Thymus (tissue), 11 donors: ENCODE results near the gene EIF2B5. TPM values are rescaled to one million over a fixed set of nuclear protein-coding genes. Genes with fewer than 3 reads are reported as not detected.
"Not testable (repeated sequence)": the region's sequence is repeated elsewhere in the genome, so short reads cannot be mapped to it uniquely, and the experiment has no call there.

Experiments
- DNase-seq, 9 donors: peaks; one replicate each; pipeline ENCODE4 v3.0.0-alpha.2; 2013; ENCODE audit warnings: low spot score in 9 of 9, low read depth in 6 of 9, missing footprints in 1 of 9
- H3K27ac ChIP-seq, 2 donors: one replicate each; pipeline ENCODE4 v1.5.1; 2013; ENCODE audit warnings: control low read depth in 1 of 2, low read depth in 1 of 2, low read length in 1 of 2, mild to moderate bottlenecking in 1 of 2, moderate library complexity in 1 of 2
- H3K27me3 ChIP-seq, 2 donors: one replicate each; pipeline ENCODE4 v1.5.1; 2013; ENCODE audit warnings: low read length in 1 of 2; ENCODE audit not compliant: control insufficient read depth in 2 of 2, insufficient read depth in 1 of 2
- H3K36me3 ChIP-seq, 2 donors: one replicate each; pipeline ENCODE4 v1.5.1; 2013; ENCODE audit warnings: low read length in 1 of 2, mild to moderate bottlenecking in 1 of 2, moderate library complexity in 1 of 2; ENCODE audit not compliant: control insufficient read depth in 2 of 2, insufficient read depth in 2 of 2
- H3K4me1 ChIP-seq, 2 donors: one replicate each; pipeline ENCODE4 v1.5.1; 2013; ENCODE audit warnings: low read length in 2 of 2; ENCODE audit not compliant: control insufficient read depth in 2 of 2, insufficient read depth in 2 of 2
- H3K4me3 ChIP-seq, 2 donors: one replicate each; pipeline ENCODE4 v1.5.1; 2013; ENCODE audit warnings: low read length in 2 of 2, control low read depth in 1 of 2, mild to moderate bottlenecking in 1 of 2
- H3K9me3 ChIP-seq, 2 donors: one replicate each; pipeline ENCODE4 v1.5.1; 2013; ENCODE audit warnings: low read length in 1 of 2, mild to moderate bottlenecking in 1 of 2; ENCODE audit not compliant: control insufficient read depth in 2 of 2, insufficient read depth in 1 of 2
- WGBS: extraction: QIAGEN DNeasy Blood & Tissue Kit; methylation state at CpG from one replicate; pipeline ENCODE4 v1.1.7; 2013; 5-methylcytosine and 5-hydroxymethylcytosine counted together
- polyA plus RNA-seq: library from polyadenylated mRNA; stranded (reverse); fragments of 200-250 nt; gene quantifications from one replicate; pipeline ENCODE4 v1.2.3, GENCODE V29; 2013
- total RNA-seq: library from RNA; stranded (reverse); fragments of 120-200 nt; gene quantifications from one replicate; pipeline ENCODE4 v1.2.4, GENCODE V29; 2013
- donor health status: healthy.

Gene EIF2B5
- total and polyA plus RNA-seq, 2 donors = 32.2 to 47.3 TPM

DNA sequence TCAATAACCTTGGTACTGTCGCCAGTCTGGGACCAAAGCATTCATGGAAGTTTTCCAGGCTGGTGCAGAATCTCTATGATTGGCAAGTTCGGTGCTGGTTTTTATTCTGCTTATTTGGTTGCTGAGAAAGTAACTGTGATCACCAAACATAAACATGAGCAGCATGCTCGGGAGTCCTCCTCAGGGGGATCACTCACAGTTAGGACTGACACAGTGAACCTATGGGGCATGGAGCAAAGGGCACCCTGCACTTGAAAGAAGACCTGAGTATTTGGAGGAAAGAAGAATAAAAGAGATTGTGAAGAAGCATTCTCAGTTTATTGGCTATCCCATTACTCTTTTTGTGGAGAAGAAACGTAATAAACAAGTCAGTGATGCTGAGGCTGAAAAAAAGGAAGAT, 19.1 kb upstream of the EIF2B5 start:
- no peaks in the 10 kb centered on the region for H3K4me1 ChIP-seq
- no peak overlapping the region for H3K27ac ChIP-seq
- 95% methylated on average over 4 of the region's 4 CpGs for WGBS
- H3K9me3 ChIP-seq = no peaks in the 10 kb centered on the region
- DNase-seq = no peak
- H3K36me3 ChIP-seq = no peaks in the 10 kb centered on the region
- no peak overlapping the region for H3K4me3 ChIP-seq
- no peaks in the 10 kb centered on the region for H3K27me3 ChIP-seq

DNA sequence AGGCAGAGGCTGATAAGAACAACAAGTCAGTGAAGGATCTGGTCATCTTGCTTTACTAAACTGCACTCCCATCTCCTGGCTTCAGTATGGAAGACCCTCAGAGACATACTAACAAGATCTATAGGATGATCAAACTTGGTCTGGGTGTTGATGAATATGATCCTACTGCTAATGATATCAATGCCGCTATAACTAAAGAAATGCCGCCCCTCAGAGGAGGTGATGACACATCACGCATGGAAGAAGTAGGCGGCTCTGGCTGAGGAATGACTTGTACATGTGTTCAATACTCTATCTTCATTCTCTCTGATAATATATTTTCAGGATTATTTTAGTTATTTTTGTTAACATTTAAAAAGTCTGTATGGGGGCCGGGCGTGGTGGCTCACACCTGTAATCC, 17.5 kb upstream of the EIF2B5 start:
- Histone ChIP-seq H3K27me3 (no peaks in the 10 kb centered on the region), H3K36me3 (no peaks in the 10 kb centered on the region), H3K9me3 (no peaks in the 10 kb centered on the region), H3K4me1 (no peaks in the 10 kb centered on the region), H3K4me3 (no peak overlapping the region), H3K27ac (no peak overlapping the region)
- no peak for DNase-seq
- WGBS = 98% methylated on average over 6 of the region's 6 CpGs

DNA sequence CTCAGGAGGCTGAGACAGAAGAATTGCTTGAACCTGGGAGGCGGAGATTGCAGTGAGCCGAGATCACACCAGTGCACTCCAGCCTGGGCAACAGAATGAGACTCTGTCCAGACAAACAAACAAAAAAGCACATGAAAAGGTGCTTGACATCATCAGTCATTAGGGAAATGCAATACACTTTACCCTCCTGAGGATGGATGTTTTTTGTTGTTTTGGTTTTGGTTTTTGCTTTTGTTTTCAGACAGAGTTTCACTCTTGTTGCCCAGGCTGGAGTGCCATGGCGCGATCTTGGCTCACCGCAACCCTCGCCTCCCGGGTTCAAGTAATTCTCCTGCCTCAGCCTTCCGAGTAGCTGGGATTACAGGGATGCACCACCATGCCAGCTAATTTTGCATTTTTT, 14.1 kb upstream of the EIF2B5 start:
- H3K4me3 ChIP-seq, H3K4me1 ChIP-seq, H3K27me3 ChIP-seq, H3K9me3 ChIP-seq, H3K27ac ChIP-seq, H3K36me3 ChIP-seq, DNase-seq: not testable (repeated sequence)
- 98% methylated on average over 8 of the region's 8 CpGs for WGBS

DNA sequence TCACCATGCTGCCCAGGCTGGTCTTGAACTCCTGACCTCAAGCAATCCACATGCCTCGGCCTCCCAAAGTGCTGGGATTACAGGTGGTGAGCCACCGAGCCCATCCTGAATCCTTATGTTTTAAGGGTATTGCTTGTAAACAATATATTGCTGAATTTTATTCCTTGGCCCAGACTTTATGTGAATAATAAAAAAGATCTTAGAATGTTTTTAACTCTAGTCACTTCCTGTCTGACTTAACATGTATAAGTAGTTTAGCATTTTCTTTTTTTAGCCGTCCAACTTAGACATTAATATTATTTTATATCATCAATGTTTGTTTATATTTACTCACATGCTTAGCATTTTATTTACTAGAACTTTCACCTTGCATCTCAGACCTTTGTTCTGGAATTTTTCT, 9.2 kb upstream of the EIF2B5 start:
- Histone ChIP-seq H3K9me3 (no peaks in the 10 kb centered on the region), H3K27ac (no peak overlapping the region), H3K27me3 (peaks cover 0 to 2% of the 10 kb centered on the region in 2 donors), H3K36me3 (no peaks in the 10 kb centered on the region), H3K4me3 (no peak overlapping the region), H3K4me1 (no peaks in the 10 kb centered on the region)
- no peak for DNase-seq
- WGBS = 90% methylated on average over 3 of the region's 3 CpGs

DNA sequence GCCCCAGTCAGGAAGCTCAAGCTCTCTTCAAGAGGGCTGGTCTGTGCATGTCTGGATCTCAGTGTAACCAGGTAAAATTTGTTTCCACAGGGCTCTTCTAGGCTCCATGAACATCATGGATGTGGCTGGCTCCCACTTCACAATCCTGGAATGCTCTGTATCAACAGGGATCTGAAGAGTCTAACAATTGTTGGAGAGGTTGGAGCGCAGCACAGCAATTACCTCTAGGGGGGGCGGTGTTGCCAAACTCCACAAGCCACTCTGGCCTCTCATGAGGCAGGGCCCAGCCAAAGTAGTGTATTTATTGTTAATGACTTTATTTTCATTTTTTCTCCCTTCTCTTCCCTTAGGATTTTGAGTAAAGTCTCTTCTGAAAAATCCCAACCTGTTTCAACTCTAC, 6.1 kb upstream of the EIF2B5 start:
- H3K4me1 ChIP-seq = peaks cover 3 to 4% of the 10 kb centered on the region in 2 donors
- no peak for DNase-seq
- H3K9me3 ChIP-seq = no peaks in the 10 kb centered on the region
- no peak overlapping the region for H3K27ac ChIP-seq
- H3K27me3 ChIP-seq = no peaks in the 10 kb centered on the region
- H3K4me3 ChIP-seq = no peak overlapping the region
- H3K36me3 ChIP-seq = no peaks in the 10 kb centered on the region
- 80% methylated on average over 2 of the region's 2 CpGs for WGBS

DNA sequence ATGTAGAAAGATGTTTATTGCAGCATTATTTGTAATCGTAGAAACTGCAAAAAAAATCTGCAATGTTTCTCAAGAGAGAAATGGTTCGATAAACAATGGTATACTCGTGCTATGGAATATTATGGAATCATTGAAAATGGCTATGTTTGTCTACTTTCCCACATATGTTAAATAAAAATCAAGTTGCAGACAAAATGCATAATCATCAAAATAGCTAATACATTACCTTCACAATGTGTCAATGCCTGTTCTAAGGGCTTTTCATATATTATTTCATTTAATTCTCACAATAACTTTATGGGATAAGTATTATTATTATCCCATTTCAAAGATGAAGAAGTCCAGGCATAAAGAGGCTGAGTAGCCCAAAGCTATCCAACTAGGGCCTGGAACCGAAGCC, 2.2 kb upstream of the EIF2B5 start:
- no peaks in the 10 kb centered on the region for H3K27me3 ChIP-seq
- 98% methylated on average over 4 of the region's 4 CpGs for WGBS
- H3K36me3 ChIP-seq = peaks cover 0 to 2% of the 10 kb centered on the region in 2 donors
- peaks cover 16 to 21% of the 10 kb centered on the region in 2 donors for H3K4me1 ChIP-seq
- H3K27ac ChIP-seq = no peak overlapping the region
- no peak overlapping the region for H3K4me3 ChIP-seq
- no peak for DNase-seq
- no peaks in the 10 kb centered on the region for H3K9me3 ChIP-seq

DNA sequence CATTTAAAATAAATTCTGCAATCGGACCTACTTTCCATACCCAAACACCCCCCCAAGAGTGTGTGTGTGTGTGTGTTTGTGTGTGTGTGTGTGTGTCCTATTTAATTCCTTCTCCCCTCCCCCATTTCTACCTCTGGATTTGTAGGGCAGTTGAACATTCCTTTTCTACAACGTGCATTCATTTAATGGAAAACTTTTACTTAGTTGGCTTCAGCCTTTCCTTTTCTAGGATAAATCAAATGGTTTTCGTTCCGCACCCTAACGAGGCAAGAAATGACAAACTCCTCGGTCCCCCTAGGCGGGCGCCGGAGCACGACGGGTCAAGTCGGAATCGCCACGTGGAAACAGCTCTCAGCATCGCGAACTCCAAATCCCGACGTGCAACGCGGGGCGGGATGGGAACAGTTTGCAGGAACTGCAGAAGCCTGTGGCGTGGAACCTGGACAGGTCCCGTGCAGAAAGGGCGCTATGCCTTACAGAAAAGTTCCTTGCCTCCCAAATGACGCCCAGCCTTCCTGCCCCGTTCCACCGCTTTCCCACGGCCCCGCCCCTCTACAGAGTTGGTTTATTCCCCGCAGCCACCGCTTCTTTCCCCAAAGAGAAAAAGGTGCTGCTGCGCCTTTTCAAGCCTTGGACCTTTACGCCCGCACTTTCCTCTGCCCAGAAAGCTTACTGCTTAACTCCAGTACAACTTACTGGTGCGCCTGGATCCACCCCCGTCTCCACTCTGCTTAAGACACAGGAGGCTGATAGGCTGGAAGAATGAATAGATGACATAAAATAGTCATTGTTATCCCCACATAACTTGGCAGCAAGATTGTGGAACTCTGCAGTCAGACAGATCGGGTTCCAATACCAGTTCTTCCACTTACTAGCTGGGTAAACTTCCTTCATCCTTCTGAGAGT, 1.1 kb upstream of the EIF2B5 start:
- Histone ChIP-seq H3K27ac (peak overlapping the region; percentile 88 to 96), H3K4me3 (peak overlapping the region; percentile 89 to 99), H3K4me1 (peaks cover 16 to 21% of the 10 kb centered on the region in 2 donors)

DNA sequence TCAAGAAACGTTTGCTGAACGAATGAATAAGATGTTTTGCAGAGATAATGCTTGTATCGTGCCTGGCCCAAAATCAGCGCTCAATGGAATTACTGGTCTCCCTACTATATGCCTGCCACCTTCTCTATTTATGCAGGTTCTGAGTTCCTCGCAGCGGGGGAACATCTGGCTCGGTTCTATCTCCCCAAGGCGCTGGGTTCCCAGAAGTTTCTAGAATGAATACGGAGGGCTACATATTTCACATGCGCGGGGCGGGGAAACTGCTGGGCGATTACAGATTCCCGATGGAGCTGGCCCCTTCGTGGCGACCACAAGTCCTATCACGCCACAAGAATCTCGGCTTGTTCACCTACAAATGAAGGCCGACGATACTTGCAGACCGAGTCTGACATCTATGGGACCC, 411 bp upstream of the EIF2B5 start:
- peak in 1 of 9 donors; percentile 53 for DNase-seq
- under 1% methylated on average over 21 of the region's 21 CpGs for WGBS
- Histone ChIP-seq H3K36me3 (peaks cover 0 to 8% of the 10 kb centered on the region in 2 donors), H3K4me3 (peak overlapping the region; percentile 89 to 99), H3K9me3 (no peaks in the 10 kb centered on the region), H3K4me1 (peaks cover 16 to 21% of the 10 kb centered on the region in 2 donors), H3K27ac (peak overlapping the region; percentile 88 to 96), H3K27me3 (no peaks in the 10 kb centered on the region)

More for the DNA sequence above, 1.1 kb upstream of the EIF2B5 start:
- Histone ChIP-seq H3K9me3 (no peaks in the 10 kb centered on the region), H3K27me3 (no peaks in the 10 kb centered on the region), H3K36me3 (peaks cover 0 to 5% of the 10 kb centered on the region in 2 donors)
- 3% methylated on average over 37 of the region's 37 CpGs for WGBS
- peak in 4 of 9 donors; percentile 15 to 66 (median 29) for DNase-seq

DNA sequence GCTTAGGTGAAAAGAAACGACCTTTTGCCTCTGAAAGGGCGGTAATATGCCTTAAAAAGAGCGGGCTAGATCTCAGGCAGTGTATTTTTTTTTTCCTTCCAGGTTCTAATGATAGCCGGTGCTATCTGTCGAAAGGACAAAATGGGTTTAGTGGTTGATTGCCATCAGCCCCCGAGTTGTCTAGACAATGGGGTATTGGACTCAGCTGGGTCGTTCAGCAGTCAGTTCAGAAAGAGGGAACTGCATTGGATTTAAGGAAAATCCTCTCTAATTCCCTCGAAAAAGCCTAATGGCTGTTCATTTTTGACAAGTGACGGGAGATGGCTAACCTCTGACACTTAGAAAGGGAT, 728 bp downstream of the EIF2B5 start:
- Histone ChIP-seq H3K27ac (peak overlapping the region; percentile 88 to 96), H3K4me1 (peaks cover 16 to 21% of the 10 kb centered on the region in 2 donors), H3K4me3 (peak overlapping the region; percentile 89 to 99), H3K27me3 (no peaks in the 10 kb centered on the region), H3K36me3 (peaks cover 6 to 19% of the 10 kb centered on the region in 2 donors), H3K9me3 (no peaks in the 10 kb centered on the region)
- no peak for DNase-seq
- WGBS = 9% methylated on average over 9 of the region's 9 CpGs
